ENCODE results near the gene C15orf40. TPM values are rescaled to one million over a fixed set of nuclear protein-coding genes. Genes with fewer than 3 reads are reported as not detected.
"Not testable (repeated sequence)": the region's sequence is repeated elsewhere in the genome, so short reads cannot be mapped to it uniquely, and the experiment has no call there.

C15orf40 gene
- total RNA-seq, 4 donors from 2014 or later: 8.6 to 28.2 (median 22.5) TPM

GRCh38 chr15:83044156-83044555 is 32.7 kb upstream of the C15orf40 start:
- no peak for TF ChIP-seq POLR2A (IDR thresholded peaks at IDR 0.05)
- no peak for DNase-seq (ENCODE audit: low spot score in 2 of 2)
- WGBS, 2 donors: 95 to 97% methylated on average over 12 of the region's 12 CpGs
- intact Hi-C loops (cut with DNase I; ENCODE audit: low total_unique reads): no loop called here
- H3K4me3 ChIP-seq (ENCODE audit: low read depth, poor library complexity, severe bottlenecking): no peak overlapping the region

- 25 to 31% methylated on average over 1 of the region's 1 CpG for WGBS, 2 donors
- DNase-seq (ENCODE audit: low spot score in 2 of 2): no peak
- no peak for TF ChIP-seq CTCF (IDR thresholded peaks at IDR 0.05)
- no peak for TF ChIP-seq POLR2A (IDR thresholded peaks at IDR 0.05)
- intact Hi-C loops (cut with DNase I; ENCODE audit: low total_unique reads): no loop called here
- no peak overlapping the region for H3K4me3 ChIP-seq (ENCODE audit: low read depth, poor library complexity, severe bottlenecking)
Observed at GRCh38 chr15:83039206-83039605, 27.8 kb upstream of the C15orf40 start.

- no peak for DNase-seq (ENCODE audit: low spot score in 2 of 2)
- WGBS, 2 donors: 94 to 98% methylated on average over 6 of the region's 6 CpGs
- TF ChIP-seq CTCF (IDR thresholded peaks at IDR 0.05): no peak
- no peak for TF ChIP-seq POLR2A (IDR thresholded peaks at IDR 0.05)
- intact Hi-C loops (cut with DNase I; ENCODE audit: low total_unique reads): no loop called here
- no peak overlapping the region for H3K4me3 ChIP-seq (ENCODE audit: low read depth, poor library complexity, severe bottlenecking)
Observed at GRCh38 chr15:83036253-83036652, 24.8 kb upstream of the C15orf40 start.

GRCh38 chr15:83031234-83031633 is 19.8 kb upstream of the C15orf40 start:
- DNase-seq (ENCODE audit: low spot score in 2 of 2); H3K4me3 ChIP-seq (ENCODE audit: low read depth, poor library complexity, severe bottlenecking); intact Hi-C loops (cut with DNase I; ENCODE audit: low total_unique reads): not testable (repeated sequence)
- 98% methylated on average over 6 of the region's 6 CpGs for WGBS, 2 donors

- WGBS, 2 donors: 93 to 95% methylated on average over 8 of the region's 8 CpGs
- TF ChIP-seq POLR2A (IDR thresholded peaks at IDR 0.05) (no peak), CTCF (IDR thresholded peaks at IDR 0.05) (no peak)
- no peak overlapping the region for H3K4me3 ChIP-seq (ENCODE audit: low read depth, poor library complexity, severe bottlenecking)
- no peak for DNase-seq (ENCODE audit: low spot score in 2 of 2)
- intact Hi-C loops (cut with DNase I; ENCODE audit: low total_unique reads): no loop called here
Observed at GRCh38 chr15:83030021-83030420, 18.6 kb upstream of the C15orf40 start.

GRCh38 chr15:83018436-83018835 is 7.0 kb upstream of the C15orf40 start:
- TF ChIP-seq CTCF (IDR thresholded peaks at IDR 0.05) (no peak), POLR2A (IDR thresholded peaks at IDR 0.05) (no peak)
- no peak for DNase-seq (ENCODE audit: low spot score in 2 of 2)
- 78 to 85% methylated on average over 2 of the region's 2 CpGs for WGBS, 2 donors
- no peak overlapping the region for H3K4me3 ChIP-seq (ENCODE audit: low read depth, poor library complexity, severe bottlenecking)
- intact Hi-C loops (cut with DNase I; ENCODE audit: low total_unique reads): no loop called here

- 83 to 86% methylated on average over 5 of the region's 5 CpGs for WGBS, 2 donors
Observed at GRCh38 chr15:83016906-83017305, 5.5 kb upstream of the C15orf40 start.

More at GRCh38 chr15:83016906-83017305, 5.5 kb upstream of the C15orf40 start:
- DNase-seq (ENCODE audit: low spot score in 2 of 2): no peak
- TF ChIP-seq CTCF (IDR thresholded peaks at IDR 0.05) (no peak), POLR2A (IDR thresholded peaks at IDR 0.05) (no peak)
- intact Hi-C loops (cut with DNase I; ENCODE audit: low total_unique reads): no loop called here
- no peak overlapping the region for H3K4me3 ChIP-seq (ENCODE audit: low read depth, poor library complexity, severe bottlenecking)
